ENCODE measurements around the gene RPS10.

- peak; percentile 90 for TF ChIP-seq CTCF (IDR thresholded peaks at IDR 0.05)
- TF ChIP-seq TCF7L2 (IDR thresholded peaks at IDR 0.05; ENCODE audit: low read depth, low read length), result 0 out of 2 replicates have a peak, but pooled peaks have one; percentile 27
- TF ChIP-seq SIN3A (IDR thresholded peaks at IDR 0.05; ENCODE audit: borderline replicate concordance, insufficient read depth, low read depth, low read length), result no peak
- TF ChIP-seq POLR2AphosphoS5 (IDR thresholded peaks at IDR 0.05; ENCODE audit: low read depth, low read length), result no peak; the same call in 1 of the 2 replicates
- 0 out of 4 replicates have a peak, but pooled peaks of 1 of the 2 experiments have one; percentile 69 for TF ChIP-seq REST (IDR thresholded peaks at IDR 0.05; ENCODE audit: insufficient read depth in 1 of 2, low read depth in 2 of 2, low read length in 1 of 2)
Measured at GRCh38 chr6:34392497-34393190, 33.2 kb downstream of the RPS10 start, which contains the start of gene NUDT3.

Measured in Panc1 (cell line).